Measurements from ENCODE around the gene ITPKC. TPM values are rescaled to one million over a fixed set of nuclear protein-coding genes. Genes with fewer than 3 reads are reported as not detected.

The ITPKC gene
- total RNA-seq, 2 experiments from 2014 or later = 5.5 to 6.5 TPM

DNA sequence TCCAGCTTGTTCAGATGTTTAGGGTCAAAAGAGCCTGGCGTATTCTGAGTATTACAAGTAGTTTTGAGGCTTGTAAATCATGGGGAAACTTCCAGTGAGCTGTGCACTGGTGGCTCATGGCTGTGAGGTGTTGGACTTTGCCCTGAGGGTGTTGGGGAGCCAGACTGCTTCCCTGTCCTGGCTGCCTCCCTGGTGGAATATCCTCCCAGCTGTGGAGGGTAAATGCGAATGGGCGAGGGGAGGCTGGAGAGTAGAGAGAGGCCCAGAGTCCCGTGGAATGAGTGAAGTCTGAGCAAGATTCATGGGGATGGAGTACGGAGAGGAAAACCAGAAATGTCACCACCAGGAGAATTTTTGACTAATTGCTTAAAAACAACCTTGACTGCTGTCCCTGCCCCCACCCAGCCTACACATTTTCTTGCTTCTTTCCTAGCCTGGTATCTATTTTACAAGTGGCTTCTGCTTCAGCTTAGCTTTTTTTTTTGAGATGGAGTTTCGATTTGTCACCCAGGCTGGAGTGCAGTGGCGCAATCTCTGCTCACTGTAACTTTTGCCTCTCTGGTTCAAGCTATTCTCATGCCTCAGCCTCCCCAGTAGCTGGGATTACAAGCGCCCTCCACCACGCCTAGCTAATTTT is 37.8 kb downstream of the ITPKC start:
- Histone ChIP-seq H3K36me3 (ENCODE audit: insufficient read depth, low read length) (peaks cover 79% of the 10 kb centered on the region), H3K27ac (ENCODE audit: low read depth, low read length, poor library complexity, severe bottlenecking) (peak overlapping the region; percentile 39), H4K20me1 (ENCODE audit: insufficient read depth, low read length) (peaks cover 25% of the 10 kb centered on the region), H3K9me2 (ENCODE audit: insufficient read depth, low read length) (no peaks in the 10 kb centered on the region), H3K4me1 (ENCODE audit: insufficient read depth, low read length, poor library complexity, severe bottlenecking) (peaks cover 40% of the 10 kb centered on the region), H3K79me2 (ENCODE audit: insufficient read depth, low read depth, low read length) (peaks cover 84% of the 10 kb centered on the region), H3K9me3 (ENCODE audit: low read length) (no peaks in the 10 kb centered on the region), H3K4me3 (ENCODE audit: low read depth, low read length, poor library complexity, severe bottlenecking) (peak overlapping the region; percentile 80), H2AFZ (ENCODE audit: low read length) (no peak overlapping the region), H3K4me2 (ENCODE audit: low read length) (peak overlapping the region; percentile 98)
- intact Hi-C loops (cut with micrococcal nuclease; ENCODE audit: unreplicated experiment) = loop anchor here (5.0 kb wide), 1 partner anchor 92 kb away; no protein-coding TSS in a partner anchor
- no TSS peak for BruUV-seq (replicated peaks)
- DNase-seq (ENCODE audit: low spot score) = no peak
- TF ChIP-seq EZH2phosphoT487 (IDR thresholded peaks at IDR 0.05; ENCODE audit: borderline replicate concordance, low read depth, low read length) = no peak
- TF ChIP-seq CTCF (conservative IDR thresholded peaks at IDR 0.05; ENCODE audit: low read length) = no peak
- ChIA-PET CTCF (ENCODE audit: unreplicated experiment) (interaction anchor here (1.2 kb wide), 1 partner anchor 53 kb away, joined by 4 read pairs; no protein-coding TSS in a partner anchor), POLR2A (interaction anchor here (0.5 to 4.3 kb wide), 2 partner anchors 24 to 134 kb away, joined by 3 to 31 read pairs; partner anchors contain the start of gene RAB4B)

DNA sequence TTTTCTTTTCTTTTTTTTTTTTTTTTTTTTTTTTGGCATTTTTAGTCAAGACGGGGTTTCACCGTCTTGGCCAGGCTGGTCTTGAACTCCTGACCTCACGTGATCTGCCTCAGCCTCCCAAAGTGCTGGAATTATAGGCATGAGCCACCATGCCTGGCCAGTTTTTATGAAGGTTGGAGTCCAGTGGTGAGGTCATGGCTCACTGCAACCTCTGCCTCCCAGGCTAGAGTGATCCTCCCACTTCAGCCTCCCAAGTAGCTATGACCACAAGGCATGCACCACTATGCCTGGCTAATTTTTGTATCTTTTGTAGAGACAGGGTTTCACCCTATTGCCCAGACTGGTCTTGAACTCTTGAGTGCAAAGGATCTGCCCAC is 38.3 kb downstream of the ITPKC start:
- Histone ChIP-seq H3K79me2 (ENCODE audit: insufficient read depth, low read depth, low read length) (peaks cover 85% of the 10 kb centered on the region), H3K36me3 (ENCODE audit: insufficient read depth, low read length) (peaks cover 84% of the 10 kb centered on the region), H3K4me2 (ENCODE audit: low read length) (peak overlapping the region; percentile 98), H3K9me2 (ENCODE audit: insufficient read depth, low read length) (no peaks in the 10 kb centered on the region), H2AFZ (ENCODE audit: low read length) (no peak overlapping the region), H3K9me3 (ENCODE audit: low read length) (no peaks in the 10 kb centered on the region), H3K4me1 (ENCODE audit: insufficient read depth, low read length, poor library complexity, severe bottlenecking) (peaks cover 35% of the 10 kb centered on the region), H3K27ac (ENCODE audit: low read depth, low read length, poor library complexity, severe bottlenecking) (peak overlapping the region; percentile 1), H4K20me1 (ENCODE audit: insufficient read depth, low read length) (peaks cover 25% of the 10 kb centered on the region), H3K4me3 (ENCODE audit: low read depth, low read length, poor library complexity, severe bottlenecking) (peak overlapping the region; percentile 80)
- no TSS peak for BruUV-seq (replicated peaks)
- no peak for DNase-seq (ENCODE audit: low spot score)
- TF ChIP-seq EZH2phosphoT487 (IDR thresholded peaks at IDR 0.05; ENCODE audit: borderline replicate concordance, low read depth, low read length) = no peak
- no peak for TF ChIP-seq CTCF (conservative IDR thresholded peaks at IDR 0.05; ENCODE audit: low read length)
- intact Hi-C loops (cut with micrococcal nuclease; ENCODE audit: unreplicated experiment) = no loop called here
- ChIA-PET POLR2A (interaction anchor here (0.5 to 4.3 kb wide), 2 partner anchors 23 to 135 kb away, joined by 3 to 31 read pairs; partner anchors contain the start of gene RAB4B), CTCF (ENCODE audit: unreplicated experiment) (no interaction called here)

- TF ChIP-seq EZH2phosphoT487 (IDR thresholded peaks at IDR 0.05; ENCODE audit: borderline replicate concordance, low read depth, low read length) (no peak), CTCF (conservative IDR thresholded peaks at IDR 0.05; ENCODE audit: low read length) (no peak)
- BruUV-seq (replicated peaks) = no TSS peak
Observed at GRCh38 chr19:40755791-40756190, 38.9 kb downstream of the ITPKC start.

More at GRCh38 chr19:40755791-40756190, 38.9 kb downstream of the ITPKC start:
- Histone ChIP-seq H3K9me3 (ENCODE audit: low read length) (no peaks in the 10 kb centered on the region), H3K9me2 (ENCODE audit: insufficient read depth, low read length) (no peaks in the 10 kb centered on the region), H3K4me3 (ENCODE audit: low read depth, low read length, poor library complexity, severe bottlenecking) (peak overlapping the region; percentile 80), H4K20me1 (ENCODE audit: insufficient read depth, low read length) (peaks cover 25% of the 10 kb centered on the region), H3K4me1 (ENCODE audit: insufficient read depth, low read length, poor library complexity, severe bottlenecking) (peaks cover 35% of the 10 kb centered on the region), H3K27ac (ENCODE audit: low read depth, low read length, poor library complexity, severe bottlenecking) (no peak overlapping the region), H3K4me2 (ENCODE audit: low read length) (peak overlapping the region; percentile 98), H3K36me3 (ENCODE audit: insufficient read depth, low read length) (peaks cover 89% of the 10 kb centered on the region), H2AFZ (ENCODE audit: low read length) (no peak overlapping the region), H3K79me2 (ENCODE audit: insufficient read depth, low read depth, low read length) (peaks cover 88% of the 10 kb centered on the region)
- POLR2A ChIA-PET = interaction anchor here (4.3 kb wide), 1 partner anchor 23 kb away, joined by 31 read pairs; the partner anchor contains the start of gene RAB4B
- intact Hi-C loops (cut with micrococcal nuclease; ENCODE audit: unreplicated experiment) = no loop called here
- CTCF ChIA-PET (ENCODE audit: unreplicated experiment) = no interaction called here
- no peak for DNase-seq (ENCODE audit: low spot score)
